Right kidney (tissue), 1 donor: ENCODE measurements around the gene CPNE4.
A peak's percentile ranks its signal among the peaks of the same experiment; 100 is the strongest.
"Not testable (repeated sequence)": the region's sequence is repeated elsewhere in the genome, so short reads cannot be mapped to it uniquely, and the experiment has no call there.

Experiments used
- DNase-seq: peaks from one replicate; pipeline ENCODE4 v3.0.0-alpha.2; 2016

CPNE4 gene

GRCh38 chr3:131532645-131533044 is 502.2 kb downstream of the CPNE4 start:
- DNase-seq = no peak

GRCh38 chr3:131530843-131531242 is 504.0 kb downstream of the CPNE4 start:
- DNase-seq = no peak

- DNase-seq = no peak
Observed at GRCh38 chr3:131530388-131530787, 504.4 kb downstream of the CPNE4 start.

- DNase-seq = peak; percentile 80
Observed at GRCh38 chr3:131526801-131527347, 507.9 kb downstream of the CPNE4 start.

- DNase-seq = no peak
Observed at GRCh38 chr3:131518680-131519079, 516.1 kb downstream of the CPNE4 start.

- no peak for DNase-seq
Observed at GRCh38 chr3:131505421-131505820, 529.4 kb downstream of the CPNE4 start.

- no peak for DNase-seq
Observed at GRCh38 chr3:131503320-131503635, 531.5 kb downstream of the CPNE4 start.

- peak; percentile 79 for DNase-seq
Observed at GRCh38 chr3:131502530-131503319, 532.1 kb downstream of the CPNE4 start, which contains the start of gene MRPL3. Gene MRPL3, minus strand, starts transcription at chr3:131502971. Its CDS starts 150 bp downstream, at chr3:131502821.

GRCh38 chr3:131501949-131502348 is 532.9 kb downstream of the CPNE4 start:
- no peak for DNase-seq

- no peak for DNase-seq
Observed at GRCh38 chr3:131494706-131495105, 540.1 kb downstream of the CPNE4 start.

GRCh38 chr3:131491775-131492174 is 543.0 kb downstream of the CPNE4 start:
- DNase-seq = no peak

GRCh38 chr3:131491084-131491483 is 543.7 kb downstream of the CPNE4 start:
- DNase-seq = no peak

GRCh38 chr3:131486545-131486944 is 548.3 kb downstream of the CPNE4 start:
- DNase-seq = not testable (repeated sequence)

- no peak for DNase-seq
Observed at GRCh38 chr3:131485119-131485518, 549.7 kb downstream of the CPNE4 start.

GRCh38 chr3:131484496-131485111 is 550.2 kb downstream of the CPNE4 start:
- no peak for DNase-seq
